DMS 273 treated with DMSO at 0.1 percent for 48 hours (cell line): ENCODE measurements around the gene PIP5K1C.
"Not testable (repeated sequence)": the region's sequence is repeated elsewhere in the genome, so short reads cannot be mapped to it uniquely, and the experiment has no call there.

Source experiments
- DNase-seq: peaks from one replicate; lab custom pipeline; 2025; lab: John Stamatoyannopoulos, UW

PIP5K1C gene

GRCh38 chr19:3589949-3590348 is 110.3 kb downstream of the PIP5K1C start:
- DNase-seq = no peak

- DNase-seq = no peak
Observed at GRCh38 chr19:3589439-3589838, 110.8 kb downstream of the PIP5K1C start.

- DNase-seq = no peak
Observed at GRCh38 chr19:3586707-3587346, 113.4 kb downstream of the PIP5K1C start.

- DNase-seq = no peak
Observed at GRCh38 chr19:3586127-3586626, 114.1 kb downstream of the PIP5K1C start.

- no peak for DNase-seq
Observed at GRCh38 chr19:3585301-3586126, 114.8 kb downstream of the PIP5K1C start, which contains the start of gene GIPC3. GIPC3 (plus strand) TSS chr19:3585478; CDS start chr19:3585598, 120 bp downstream.

- DNase-seq = not testable (repeated sequence)
Observed at GRCh38 chr19:3584036-3584802, 116.0 kb downstream of the PIP5K1C start.

- DNase-seq = not testable (repeated sequence)
Observed at GRCh38 chr19:3581792-3582191, 118.5 kb downstream of the PIP5K1C start.
